Body of pancreas (tissue), 4 donors: ENCODE measurements around the gene RTN4RL2. TPM values are rescaled to one million over a fixed set of nuclear protein-coding genes. Genes with fewer than 3 reads are reported as not detected.

ENCODE experiments used
- ATAC-seq: fragments of 150-250 bp; one replicate; pipeline ENCODE4 v1.9.1; 2016
- DNase-seq, 4 donors: peaks; one replicate each; pipeline ENCODE4 v3.0.0-alpha.2; 2019
- H3K27ac ChIP-seq, 4 donors: fragments of 200-600 bp; sonication (generic); 1 replicate in 3 of 4; 2 replicates in 1 of 4; pipeline versions ENCODE4 v1.5.1 to v1.6.1; 2016 to 2019; ENCODE audit warnings: mild to moderate bottlenecking in 1 of 4, mixed read lengths in 1 of 4, moderate library complexity in 1 of 4
- H3K27me3 ChIP-seq, 2 donors: fragments of 200-600 bp; sonication (generic); one replicate each; pipeline ENCODE4 v1.6.0; 2016; ENCODE audit warnings: mild to moderate bottlenecking in 1 of 2
- H3K36me3 ChIP-seq, 2 donors: fragments of 200-600 bp; sonication (generic); replicated peaks in 1 of 2; 2 replicates each; pipeline ENCODE4 v1.5.1; 2016; ENCODE audit warnings: low read depth in 2 of 2; ENCODE audit not compliant: insufficient read depth in 1 of 2
- H3K4me1 ChIP-seq: fragments of 200-600 bp; sonication (generic); one replicate; pipeline ENCODE4 v1.6.0; 2016
- H3K4me3 ChIP-seq, 2 donors: fragments of 200-600 bp; sonication (generic); 1 replicate in 1 of 2; 2 replicates in 1 of 2; pipeline ENCODE4 v1.5.1; 2016 to 2019
- H3K9me3 ChIP-seq, 3 donors: fragments of 200-600 bp; sonication (generic); 1 replicate in 2 of 3; 2 replicates in 1 of 3; pipeline ENCODE4 v1.5.1; 2016
- POLR2A ChIP-seq, 3 donors: fragments of 450-650 bp; IDR thresholded peaks; one replicate each; pipeline ENCODE4 v1.6.1; 2016; ENCODE audit warnings: antibody characterized with exemption in 3 of 3, mild to moderate bottlenecking in 2 of 3
- WGBS, 2 donors: methylation state at CpG; one replicate each; pipeline ENCODE4 v1.1.5; 2017; 5-methylcytosine and 5-hydroxymethylcytosine counted together
- intact Hi-C: fragments of 100-400 bp; cut with DNase I; formaldehyde crosslinking; loops from one replicate; pipeline ENCODE4 v1.15.1; 2023
- total RNA-seq, 2 donors: library from RNA; depleted of rRNA; stranded (reverse); fragments of >200 nt; gene quantifications; one replicate each; pipeline ENCODE4 v1.1.0, GENCODE V29; 2016
- TF ChIP-seq, protein P1 (sequence below), 7 experiments: fragments of 450-650 bp in 4 of 7; fragments of 200-600 bp in 3 of 7; sonication (generic) in 3 of 7; IDR thresholded peaks; one replicate each; pipeline ENCODE4 v1.5.1; 2016 to 2019; ENCODE audit warnings: antibody characterized with exemption in 7 of 7

Gene RTN4RL2
- total RNA-seq, 2 donors from 2014 or later, result 0.99 to 3.4 TPM

DNA sequence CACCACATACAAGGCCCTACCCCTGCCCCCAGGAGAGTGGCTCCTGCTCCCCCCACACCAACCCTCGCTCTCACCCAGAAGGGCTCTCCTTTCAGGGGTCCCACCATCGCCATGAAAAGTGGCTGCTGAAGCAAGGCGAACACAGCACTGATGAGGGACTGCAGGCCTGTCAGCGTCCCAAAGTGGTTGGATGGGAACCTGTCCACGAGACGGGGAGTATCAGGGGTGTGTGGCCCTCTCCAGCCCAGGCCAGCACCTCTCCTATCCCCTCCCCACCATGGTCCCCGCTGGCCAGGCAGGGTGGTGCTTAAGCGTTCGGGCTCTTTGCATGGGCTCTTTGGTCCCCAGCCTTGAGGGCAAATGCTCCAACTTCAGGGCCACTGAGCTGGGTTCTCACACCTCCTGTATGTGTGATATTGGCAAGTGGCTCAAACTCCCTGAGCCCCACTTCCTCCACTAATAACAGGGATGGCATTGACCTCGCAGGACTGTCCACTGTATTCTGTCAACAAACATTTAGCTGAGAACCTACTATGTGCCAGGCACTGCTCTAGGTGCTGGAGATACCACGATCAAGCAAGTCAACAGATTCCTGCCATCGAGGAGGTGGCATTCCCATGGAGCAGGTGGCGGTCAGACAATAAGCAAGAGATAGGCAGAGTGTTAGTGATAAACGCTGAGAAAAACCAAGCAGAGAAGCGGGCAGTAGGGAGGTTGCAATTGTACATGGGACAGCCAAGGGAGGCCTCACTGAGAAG, 26.9 kb downstream of the RTN4RL2 start:
- DNase-seq, result peak in 1 of 4 donors; percentile 11
- intact Hi-C loops, result loop anchor here (5.0 kb wide), 1 partner anchor 40 kb away; no protein-coding TSS in a partner anchor
- Histone ChIP-seq H3K27ac (no peak overlapping the region), H3K4me3 (no peak overlapping the region), H3K36me3 (peaks cover 6 to 30% of the 10 kb centered on the region in 2 donors), H3K27me3 (no peaks in the 10 kb centered on the region), H3K9me3 (no peaks in the 10 kb centered on the region), H3K4me1 (peaks cover 16% of the 10 kb centered on the region)
- ATAC-seq, result no peak
- TF ChIP-seq, protein P1, sequence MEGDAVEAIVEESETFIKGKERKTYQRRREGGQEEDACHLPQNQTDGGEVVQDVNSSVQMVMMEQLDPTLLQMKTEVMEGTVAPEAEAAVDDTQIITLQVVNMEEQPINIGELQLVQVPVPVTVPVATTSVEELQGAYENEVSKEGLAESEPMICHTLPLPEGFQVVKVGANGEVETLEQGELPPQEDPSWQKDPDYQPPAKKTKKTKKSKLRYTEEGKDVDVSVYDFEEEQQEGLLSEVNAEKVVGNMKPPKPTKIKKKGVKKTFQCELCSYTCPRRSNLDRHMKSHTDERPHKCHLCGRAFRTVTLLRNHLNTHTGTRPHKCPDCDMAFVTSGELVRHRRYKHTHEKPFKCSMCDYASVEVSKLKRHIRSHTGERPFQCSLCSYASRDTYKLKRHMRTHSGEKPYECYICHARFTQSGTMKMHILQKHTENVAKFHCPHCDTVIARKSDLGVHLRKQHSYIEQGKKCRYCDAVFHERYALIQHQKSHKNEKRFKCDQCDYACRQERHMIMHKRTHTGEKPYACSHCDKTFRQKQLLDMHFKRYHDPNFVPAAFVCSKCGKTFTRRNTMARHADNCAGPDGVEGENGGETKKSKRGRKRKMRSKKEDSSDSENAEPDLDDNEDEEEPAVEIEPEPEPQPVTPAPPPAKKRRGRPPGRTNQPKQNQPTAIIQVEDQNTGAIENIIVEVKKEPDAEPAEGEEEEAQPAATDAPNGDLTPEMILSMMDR (IDR thresholded peaks at IDR 0.05), result no peak
- no peak for TF ChIP-seq POLR2A (IDR thresholded peaks at IDR 0.05)
- 77 to 87% methylated on average over 12 to 15 of the region's 15 CpGs for WGBS, 2 donors

DNA sequence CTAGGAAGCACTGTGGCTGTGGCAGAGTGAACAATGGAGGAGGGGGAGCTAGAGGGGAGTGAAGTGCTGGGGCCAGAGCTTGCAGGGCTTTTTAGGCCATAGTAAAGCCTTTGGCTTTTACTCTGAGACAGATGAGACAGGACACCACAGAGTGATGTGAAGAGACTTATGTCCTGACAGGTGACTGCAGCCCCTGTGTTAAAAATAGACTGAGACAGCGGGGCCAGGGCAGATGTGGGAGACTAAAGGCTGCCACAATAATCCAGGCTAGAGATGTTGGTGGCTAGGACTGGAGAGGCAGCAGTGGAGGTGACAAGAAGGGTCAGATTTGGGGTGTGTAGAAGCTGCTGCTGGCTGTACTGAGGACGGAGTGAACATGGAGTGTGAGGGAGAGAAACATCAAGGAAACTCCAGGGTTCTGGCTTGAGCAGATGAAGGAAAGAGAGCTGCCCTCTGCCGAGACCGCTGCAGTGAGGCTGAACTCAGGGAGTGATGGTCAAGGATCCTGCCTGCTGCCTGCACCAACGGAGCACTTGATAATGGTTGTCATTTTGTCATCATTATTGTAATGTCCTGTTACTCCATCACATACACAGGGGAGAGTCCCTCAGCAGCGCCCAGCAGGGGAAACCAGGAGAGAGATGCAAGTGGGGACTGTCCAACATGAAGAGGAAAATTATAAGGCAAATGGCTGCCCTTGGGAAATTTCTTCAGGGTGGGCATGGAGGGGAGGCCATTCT, 27.8 kb downstream of the RTN4RL2 start:
- peaks cover 6 to 30% of the 10 kb centered on the region in 2 donors for H3K36me3 ChIP-seq
- DNase-seq, result no peak
- WGBS, 2 donors, result 78 to 80% methylated on average over 6 of the region's 6 CpGs

DNA sequence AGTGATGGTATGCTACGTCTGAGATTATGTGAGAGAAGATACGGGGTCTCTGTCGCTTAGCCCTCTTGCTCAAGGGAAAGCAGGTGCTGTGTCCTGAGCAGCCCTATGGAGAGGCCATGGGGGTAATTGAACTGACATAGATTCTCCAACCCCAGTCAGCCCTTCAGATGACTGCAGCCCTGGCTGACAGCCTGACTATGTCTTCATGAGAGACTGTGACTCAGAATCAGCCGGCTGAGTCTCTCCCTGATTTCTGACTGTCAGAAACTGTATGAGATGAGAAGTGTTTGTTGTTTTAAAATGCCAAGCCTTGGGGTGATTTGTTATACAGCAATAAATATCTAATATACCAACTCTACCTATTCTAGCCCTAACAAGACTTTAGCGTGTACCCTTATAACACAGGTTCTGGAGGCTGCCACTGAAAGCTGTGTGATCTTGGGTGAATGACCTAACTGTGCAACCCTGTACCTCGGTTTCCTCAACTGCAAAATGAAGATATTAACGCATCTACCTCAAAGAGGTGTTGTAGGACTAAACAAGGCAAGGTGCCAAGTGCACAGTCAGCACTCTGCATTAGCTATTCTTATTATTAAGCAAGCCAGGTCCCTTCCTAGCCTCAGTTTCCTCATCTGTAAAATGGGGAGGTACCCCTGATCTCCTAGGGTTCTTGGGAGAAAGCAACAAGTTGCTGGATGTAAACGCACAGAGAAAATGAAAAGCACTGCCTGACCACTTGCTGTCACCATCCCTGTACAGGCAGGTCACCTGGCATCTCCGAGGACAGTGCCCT, 30.3 kb downstream of the RTN4RL2 start:
- no peak for ATAC-seq
- H3K36me3 ChIP-seq, result peaks cover 4 to 17% of the 10 kb centered on the region in 2 donors

More for the DNA sequence above, 27.8 kb downstream of the RTN4RL2 start:
- no peaks in the 10 kb centered on the region for H3K9me3 ChIP-seq
- H3K4me3 ChIP-seq, result no peak overlapping the region
- intact Hi-C loops, result loop anchor here (5.0 kb wide), 1 partner anchor 39 kb away; no protein-coding TSS in a partner anchor
- H3K27ac ChIP-seq, result no peak overlapping the region
- no peaks in the 10 kb centered on the region for H3K27me3 ChIP-seq
- TF ChIP-seq, protein P1 (IDR thresholded peaks at IDR 0.05), result no peak
- peaks cover 8% of the 10 kb centered on the region for H3K4me1 ChIP-seq
- no peak for ATAC-seq

DNA sequence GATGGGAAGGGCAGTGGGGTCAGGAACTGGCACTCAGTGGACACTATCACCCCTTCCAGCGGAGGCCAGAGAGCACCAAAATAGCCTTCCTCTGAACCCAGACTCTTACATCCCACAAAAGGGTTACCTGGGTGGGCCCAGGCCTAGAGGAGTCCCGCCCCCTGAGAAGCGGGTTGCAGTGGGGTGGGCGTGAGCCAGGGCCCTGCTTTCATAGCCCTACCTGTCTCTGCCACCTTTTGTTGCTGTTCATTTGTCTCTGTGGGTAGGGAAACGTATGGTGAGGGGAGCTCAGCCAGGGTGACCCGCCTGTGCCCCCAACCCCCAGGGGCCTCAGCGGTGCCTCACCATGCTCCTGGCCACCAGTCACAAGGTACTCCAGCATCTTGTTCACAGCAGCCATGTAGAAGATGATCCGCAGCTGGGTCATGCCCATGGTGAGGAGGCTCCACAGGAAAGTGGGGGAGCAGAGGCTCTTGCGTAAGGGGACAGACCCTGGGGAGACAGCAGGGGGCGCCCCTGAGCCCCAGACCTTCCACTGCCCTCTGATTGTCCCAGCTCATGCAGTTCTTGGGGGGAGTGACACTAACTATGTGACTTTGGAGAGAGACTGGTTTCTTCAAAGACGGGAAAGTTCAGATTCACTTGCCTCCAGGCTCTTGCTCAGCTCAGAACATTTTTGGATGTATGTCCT, 31.2 kb downstream of the RTN4RL2 start:
- Histone ChIP-seq H3K27ac (no peak overlapping the region), H3K27me3 (no peaks in the 10 kb centered on the region), H3K4me3 (no peak overlapping the region), H3K4me1 (peaks cover 36% of the 10 kb centered on the region), H3K9me3 (peaks cover 0 to 2% (median 0%) of the 10 kb centered on the region in 3 donors), H3K36me3 (peaks cover 0 to 14% of the 10 kb centered on the region in 2 donors)
- TF ChIP-seq, protein P1 (IDR thresholded peaks at IDR 0.05), result peak; percentile 29 to 55 (median 48)
- no peak for TF ChIP-seq POLR2A (IDR thresholded peaks at IDR 0.05)
- DNase-seq (peak in 3 of 4 donors; percentile 41 to 62 (median 56)), ATAC-seq (no peak)
- intact Hi-C loops, result no loop called here
- WGBS, 2 donors, result 80 to 87% methylated on average over 9 to 11 of the region's 11 CpGs

More for the DNA sequence above, 30.3 kb downstream of the RTN4RL2 start:
- WGBS, 2 donors, result 79 to 82% methylated on average over 9 of the region's 9 CpGs
- Histone ChIP-seq H3K4me3 (no peak overlapping the region), H3K9me3 (peaks cover 0 to 2% (median 0%) of the 10 kb centered on the region in 3 donors), H3K27me3 (no peaks in the 10 kb centered on the region), H3K4me1 (peaks cover 27% of the 10 kb centered on the region), H3K27ac (no peak overlapping the region)
- peak in 1 of 4 donors; percentile 8 for DNase-seq
- no peak for TF ChIP-seq POLR2A (IDR thresholded peaks at IDR 0.05)
- TF ChIP-seq, protein P1 (IDR thresholded peaks at IDR 0.05), result no peak
- intact Hi-C loops, result no loop called here
